ENCODE results near the gene ZNF358.

DNA sequence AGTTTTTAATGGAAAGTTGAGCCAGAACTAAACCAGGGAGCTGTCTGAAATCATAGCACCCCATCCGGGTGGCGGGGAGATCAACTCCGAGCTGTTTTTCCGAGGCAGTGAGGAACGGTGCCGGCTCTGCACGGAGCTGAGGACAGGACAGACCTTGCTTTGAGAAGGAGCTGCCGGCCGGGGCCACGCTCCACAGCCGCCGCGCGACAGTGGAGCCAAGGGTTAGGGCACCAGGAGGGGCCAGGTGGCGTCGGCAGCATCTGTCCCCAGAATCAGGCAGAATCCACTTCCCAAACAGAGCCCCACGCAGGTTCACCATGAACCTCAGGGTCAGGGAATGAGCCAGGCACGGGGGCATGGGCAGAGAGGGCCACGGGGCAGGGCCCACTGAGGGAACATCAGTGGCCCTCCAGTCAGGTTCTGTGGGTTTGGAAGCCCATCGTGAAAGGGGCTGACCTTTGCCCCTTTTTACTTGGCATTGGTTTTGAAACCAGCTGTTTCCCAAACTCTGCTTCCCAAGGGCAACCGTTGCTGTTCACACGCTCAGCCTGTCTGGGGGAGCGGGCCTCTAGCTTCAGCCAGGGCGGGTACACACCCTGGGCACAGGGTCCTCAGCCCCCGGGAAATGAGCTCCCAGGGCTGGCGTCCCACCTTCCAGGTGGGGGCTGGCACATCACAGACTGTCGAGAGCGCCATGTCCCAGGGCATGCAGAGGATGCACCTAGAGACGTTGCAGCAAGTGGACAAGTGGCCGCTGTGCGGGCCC is 45.2 kb upstream of the ZNF358 start:
- TF ChIP-seq, protein P1, sequence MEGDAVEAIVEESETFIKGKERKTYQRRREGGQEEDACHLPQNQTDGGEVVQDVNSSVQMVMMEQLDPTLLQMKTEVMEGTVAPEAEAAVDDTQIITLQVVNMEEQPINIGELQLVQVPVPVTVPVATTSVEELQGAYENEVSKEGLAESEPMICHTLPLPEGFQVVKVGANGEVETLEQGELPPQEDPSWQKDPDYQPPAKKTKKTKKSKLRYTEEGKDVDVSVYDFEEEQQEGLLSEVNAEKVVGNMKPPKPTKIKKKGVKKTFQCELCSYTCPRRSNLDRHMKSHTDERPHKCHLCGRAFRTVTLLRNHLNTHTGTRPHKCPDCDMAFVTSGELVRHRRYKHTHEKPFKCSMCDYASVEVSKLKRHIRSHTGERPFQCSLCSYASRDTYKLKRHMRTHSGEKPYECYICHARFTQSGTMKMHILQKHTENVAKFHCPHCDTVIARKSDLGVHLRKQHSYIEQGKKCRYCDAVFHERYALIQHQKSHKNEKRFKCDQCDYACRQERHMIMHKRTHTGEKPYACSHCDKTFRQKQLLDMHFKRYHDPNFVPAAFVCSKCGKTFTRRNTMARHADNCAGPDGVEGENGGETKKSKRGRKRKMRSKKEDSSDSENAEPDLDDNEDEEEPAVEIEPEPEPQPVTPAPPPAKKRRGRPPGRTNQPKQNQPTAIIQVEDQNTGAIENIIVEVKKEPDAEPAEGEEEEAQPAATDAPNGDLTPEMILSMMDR (IDR thresholded peaks at IDR 0.05) = no peak
- no peak for TF ChIP-seq POLR2AphosphoS5 (IDR thresholded peaks at IDR 0.05)

Measured in breast epithelium (tissue), 3 donors.